Measurements from ENCODE around the gene BBX. TPM values are rescaled to one million over a fixed set of nuclear protein-coding genes. Genes with fewer than 3 reads are reported as not detected.

The BBX gene
- total RNA-seq, 1 experiment from 2014 or later, result 73.2 TPM

DNA sequence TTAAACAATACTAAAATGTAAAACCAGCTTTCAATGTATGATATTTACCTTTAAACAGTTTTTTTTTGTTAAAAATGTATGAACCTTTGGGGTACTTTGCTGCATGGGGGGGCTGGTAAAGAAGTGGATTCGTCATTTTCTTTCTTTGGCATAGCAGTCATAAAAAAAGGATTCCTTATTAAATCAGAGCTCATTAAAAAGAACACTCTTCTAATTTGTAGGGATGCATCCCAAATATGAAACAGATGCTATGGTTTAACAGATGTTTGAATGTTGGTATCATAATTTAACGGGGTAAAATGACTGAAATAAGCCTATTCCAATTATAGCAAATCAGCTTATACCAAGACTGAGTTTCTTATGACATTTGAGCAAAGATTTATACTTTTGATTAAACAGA, 234.4 kb downstream of the BBX start:
- Mint-ChIP-seq H3K4me3 (ENCODE audit: unreplicated experiment) (no peak overlapping the region), H3K9me3 (ENCODE audit: unreplicated experiment) (no peaks in the 10 kb centered on the region), H3K27ac (ENCODE audit: low read depth, unreplicated experiment) (no peak overlapping the region), H3K27me3 (ENCODE audit: insufficient read depth, unreplicated experiment) (no peaks in the 10 kb centered on the region), H3K4me1 (ENCODE audit: insufficient read depth, unreplicated experiment) (peaks cover 6% of the 10 kb centered on the region), H3K36me3 (ENCODE audit: insufficient read depth, unreplicated experiment) (peaks cover 13% of the 10 kb centered on the region)
- no TSS peak for BruUV-seq (replicated peaks)
- ChIA-PET CTCF (interaction anchor here (2.3 kb wide), 1 partner anchor 80 kb away, joined by 6 read pairs; no protein-coding TSS in a partner anchor), POLR2A (interaction anchor here (0.7 kb wide), 1 partner anchor 73 kb away, joined by 3 read pairs; no protein-coding TSS in a partner anchor)
- TF ChIP-seq, protein P1, sequence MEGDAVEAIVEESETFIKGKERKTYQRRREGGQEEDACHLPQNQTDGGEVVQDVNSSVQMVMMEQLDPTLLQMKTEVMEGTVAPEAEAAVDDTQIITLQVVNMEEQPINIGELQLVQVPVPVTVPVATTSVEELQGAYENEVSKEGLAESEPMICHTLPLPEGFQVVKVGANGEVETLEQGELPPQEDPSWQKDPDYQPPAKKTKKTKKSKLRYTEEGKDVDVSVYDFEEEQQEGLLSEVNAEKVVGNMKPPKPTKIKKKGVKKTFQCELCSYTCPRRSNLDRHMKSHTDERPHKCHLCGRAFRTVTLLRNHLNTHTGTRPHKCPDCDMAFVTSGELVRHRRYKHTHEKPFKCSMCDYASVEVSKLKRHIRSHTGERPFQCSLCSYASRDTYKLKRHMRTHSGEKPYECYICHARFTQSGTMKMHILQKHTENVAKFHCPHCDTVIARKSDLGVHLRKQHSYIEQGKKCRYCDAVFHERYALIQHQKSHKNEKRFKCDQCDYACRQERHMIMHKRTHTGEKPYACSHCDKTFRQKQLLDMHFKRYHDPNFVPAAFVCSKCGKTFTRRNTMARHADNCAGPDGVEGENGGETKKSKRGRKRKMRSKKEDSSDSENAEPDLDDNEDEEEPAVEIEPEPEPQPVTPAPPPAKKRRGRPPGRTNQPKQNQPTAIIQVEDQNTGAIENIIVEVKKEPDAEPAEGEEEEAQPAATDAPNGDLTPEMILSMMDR (IDR thresholded peaks at IDR 0.05; ENCODE audit: unreplicated experiment), result no peak
- intact Hi-C loops (cut with micrococcal nuclease), result no loop called here
- DNase-seq (ENCODE audit: unreplicated experiment), result no peak

DNA sequence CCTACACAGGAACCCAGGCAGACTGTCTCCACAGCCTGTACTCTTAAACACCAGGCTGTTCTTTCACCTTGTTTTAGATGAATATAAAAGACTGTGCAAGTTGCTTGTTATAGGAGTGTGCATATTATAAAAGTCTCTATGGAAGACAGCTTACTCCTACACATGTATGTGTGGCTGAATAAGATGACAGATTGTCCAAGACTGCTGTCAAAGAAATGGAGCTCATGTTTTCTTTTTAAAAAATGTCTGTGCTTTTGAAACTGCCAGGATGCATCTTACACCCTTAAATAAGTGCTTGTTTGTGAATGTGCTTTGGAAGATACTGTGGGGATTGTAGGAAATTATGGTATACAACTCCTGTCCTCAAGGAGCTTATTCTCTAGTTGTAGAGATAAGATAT, 237.4 kb downstream of the BBX start:
- Mint-ChIP-seq H3K27me3 (ENCODE audit: insufficient read depth, unreplicated experiment) (no peaks in the 10 kb centered on the region), H3K9me3 (ENCODE audit: unreplicated experiment) (no peaks in the 10 kb centered on the region), H3K4me3 (ENCODE audit: unreplicated experiment) (no peak overlapping the region), H3K27ac (ENCODE audit: low read depth, unreplicated experiment) (no peak overlapping the region), H3K36me3 (ENCODE audit: insufficient read depth, unreplicated experiment) (peaks cover 23% of the 10 kb centered on the region), H3K4me1 (ENCODE audit: insufficient read depth, unreplicated experiment) (no peaks in the 10 kb centered on the region)
- ChIA-PET POLR2A (no interaction called here), CTCF (interaction anchor here (0.6 to 1.5 kb wide), 3 partner anchors 8 to 35 kb away, joined by 3 to 10 read pairs (median 4); no protein-coding TSS in a partner anchor)
- DNase-seq (ENCODE audit: unreplicated experiment), result no peak
- intact Hi-C loops (cut with micrococcal nuclease), result no loop called here
- TF ChIP-seq, protein P1 (IDR thresholded peaks at IDR 0.05; ENCODE audit: unreplicated experiment), result no peak
- no TSS peak for BruUV-seq (replicated peaks)

DNA sequence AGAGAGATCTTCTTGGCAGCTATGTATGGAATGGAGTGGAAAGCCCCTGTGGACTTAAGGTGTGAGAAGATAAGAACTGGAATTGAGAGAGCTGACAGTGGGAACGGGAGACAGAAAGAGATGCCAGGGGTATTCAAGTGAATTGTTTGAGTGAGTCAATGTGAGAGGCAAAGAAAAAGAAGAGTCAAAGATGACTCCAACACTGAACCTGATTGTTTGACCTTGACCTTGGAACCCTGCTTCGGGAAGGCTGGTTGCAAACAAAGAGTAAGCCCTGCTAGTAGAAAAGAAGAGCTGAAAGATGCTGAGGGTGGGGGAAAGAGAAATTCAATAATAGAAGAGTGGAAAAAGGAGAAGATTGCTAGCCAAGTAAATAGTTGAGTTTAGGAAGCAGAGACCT, 238.6 kb downstream of the BBX start:
- TF ChIP-seq, protein P1 (IDR thresholded peaks at IDR 0.05; ENCODE audit: unreplicated experiment), result no peak
- Mint-ChIP-seq H3K9me3 (ENCODE audit: unreplicated experiment) (no peaks in the 10 kb centered on the region), H3K36me3 (ENCODE audit: insufficient read depth, unreplicated experiment) (peaks cover 23% of the 10 kb centered on the region), H3K4me1 (ENCODE audit: insufficient read depth, unreplicated experiment) (no peaks in the 10 kb centered on the region), H3K4me3 (ENCODE audit: unreplicated experiment) (no peak overlapping the region), H3K27ac (ENCODE audit: low read depth, unreplicated experiment) (no peak overlapping the region), H3K27me3 (ENCODE audit: insufficient read depth, unreplicated experiment) (no peaks in the 10 kb centered on the region)
- no peak for DNase-seq (ENCODE audit: unreplicated experiment)
- no TSS peak for BruUV-seq (replicated peaks)
- intact Hi-C loops (cut with micrococcal nuclease), result no loop called here
- ChIA-PET POLR2A (no interaction called here), CTCF (interaction anchor here (0.5 to 1.5 kb wide), 4 partner anchors 9 to 255 kb away, joined by 3 to 10 read pairs (median 3); no protein-coding TSS in a partner anchor)

DNA sequence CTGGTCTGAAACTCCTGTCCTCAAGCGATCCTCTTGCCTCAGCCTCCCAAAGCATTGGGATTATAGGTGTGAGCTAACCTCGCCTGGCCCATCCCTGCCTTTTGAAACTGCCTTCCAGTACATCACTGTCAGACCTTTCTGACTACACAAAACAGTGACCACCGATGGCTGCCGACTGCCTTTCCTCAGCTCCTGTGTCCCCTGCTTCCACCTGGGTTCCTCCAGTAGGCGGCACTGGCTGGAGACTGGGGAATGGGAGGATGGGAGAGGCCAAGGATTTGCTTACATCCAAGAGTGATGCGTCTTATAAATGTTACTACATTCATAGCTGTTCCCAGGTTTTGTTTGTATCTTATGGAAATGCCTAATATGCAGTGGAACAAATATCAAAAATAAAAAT, 242.8 kb downstream of the BBX start:
- CTCF ChIA-PET, result interaction anchor here (0.6 to 0.7 kb wide), 4 partner anchors 24 to 702 kb away, joined by 3 to 7 read pairs (median 3); no protein-coding TSS in a partner anchor

More for the DNA sequence above, 242.8 kb downstream of the BBX start:
- POLR2A ChIA-PET, result no interaction called here
- H3K27me3 Mint-ChIP-seq (ENCODE audit: insufficient read depth, unreplicated experiment), result no peaks in the 10 kb centered on the region
- TF ChIP-seq, protein P1 (IDR thresholded peaks at IDR 0.05; ENCODE audit: unreplicated experiment), result no peak
- H3K4me1 Mint-ChIP-seq (ENCODE audit: insufficient read depth, unreplicated experiment), result no peaks in the 10 kb centered on the region
- no TSS peak for BruUV-seq (replicated peaks)
- no peaks in the 10 kb centered on the region for H3K9me3 Mint-ChIP-seq (ENCODE audit: unreplicated experiment)
- H3K36me3 Mint-ChIP-seq (ENCODE audit: insufficient read depth, unreplicated experiment), result peaks cover 26% of the 10 kb centered on the region
- intact Hi-C loops (cut with micrococcal nuclease), result no loop called here
- H3K4me3 Mint-ChIP-seq (ENCODE audit: unreplicated experiment), result no peak overlapping the region
- H3K27ac Mint-ChIP-seq (ENCODE audit: low read depth, unreplicated experiment), result no peak overlapping the region
- DNase-seq (ENCODE audit: unreplicated experiment), result no peak
